GF-D8 (cell line): ENCODE data around the gene SLC29A1.
A peak's percentile ranks its signal among the peaks of the same experiment; 100 is the strongest.

ENCODE experiments used
- DNase-seq: peaks from one replicate; lab custom pipeline; 2025; lab: John Stamatoyannopoulos, UW

The SLC29A1 gene

GRCh38 chr6:44255105-44255808 is 31.9 kb downstream of the SLC29A1 start:
- no peak for DNase-seq

GRCh38 chr6:44255871-44256774 is 32.7 kb downstream of the SLC29A1 start:
- no peak for DNase-seq

DNA sequence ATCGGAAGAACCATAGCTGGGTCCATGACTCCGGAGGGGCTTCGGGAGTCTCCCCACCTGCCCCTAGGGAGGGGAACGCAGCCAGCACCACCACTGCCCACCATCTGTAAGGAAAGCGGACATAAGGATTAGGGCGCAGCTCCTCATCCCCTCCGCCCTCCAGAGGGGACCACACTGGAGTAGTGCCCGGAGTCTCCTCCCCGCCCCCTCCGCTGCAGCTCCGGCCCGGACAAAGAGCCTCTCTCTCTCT is 33.3 kb downstream of the SLC29A1 start:
- no peak for DNase-seq

- DNase-seq: no peak
Observed at GRCh38 chr6:44257025-44257752, 33.8 kb downstream of the SLC29A1 start, which contains the start of gene SLC35B2. SLC35B2 (minus strand) TSS chr6:44257528; CDS start chr6:44257410, 118 bp downstream.

- DNase-seq: no peak
Observed at GRCh38 chr6:44257753-44258324, 34.4 kb downstream of the SLC29A1 start.

DNA sequence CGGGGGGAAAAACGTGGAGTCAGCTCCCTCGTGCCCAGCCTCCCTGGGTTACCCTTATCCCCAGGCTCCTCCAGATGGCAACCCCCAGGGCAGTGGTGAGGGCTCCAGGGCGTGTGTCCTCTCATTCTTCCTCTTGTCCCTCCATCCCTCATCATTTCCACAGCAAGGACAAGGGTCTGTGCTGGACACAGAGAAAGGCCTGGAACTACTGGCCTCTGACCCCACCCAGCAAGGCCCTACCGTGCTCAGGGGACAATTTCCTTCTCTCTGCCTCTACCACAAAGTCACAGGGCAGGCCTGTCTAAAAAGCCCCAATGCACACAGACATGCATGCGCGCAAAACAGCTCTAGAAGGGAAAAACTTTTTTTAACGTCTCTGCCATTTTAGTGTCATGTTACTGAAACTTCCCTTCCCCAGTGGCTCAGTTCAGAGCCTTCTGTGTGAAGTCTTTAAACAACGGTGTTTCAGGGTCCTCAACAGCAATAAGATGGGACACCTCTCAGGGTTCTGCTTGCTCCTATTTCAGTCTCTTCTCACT is 35.0 kb downstream of the SLC29A1 start:
- DNase-seq: no peak

DNA sequence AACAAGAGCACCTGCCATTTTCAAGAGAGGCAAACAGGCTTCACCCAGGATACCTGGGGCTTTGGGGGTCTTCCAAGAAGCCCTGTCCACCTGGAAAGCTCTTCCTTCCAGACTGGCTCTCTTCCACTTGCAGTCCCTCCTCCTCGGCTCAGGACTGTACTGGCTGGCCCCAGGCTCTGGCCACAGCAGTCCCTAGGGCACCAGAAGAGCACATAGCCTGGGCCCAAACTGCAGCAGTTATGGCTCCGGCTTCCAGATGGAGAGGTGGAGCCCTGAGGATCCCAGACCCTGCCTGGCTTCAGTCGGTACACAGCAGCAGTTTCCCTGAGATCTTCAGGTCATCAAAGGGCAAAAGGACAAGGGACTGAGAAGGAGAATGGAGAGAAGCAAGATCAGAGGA is 35.5 kb downstream of the SLC29A1 start:
- DNase-seq: no peak

GRCh38 chr6:44260011-44260410 is 36.6 kb downstream of the SLC29A1 start:
- DNase-seq: no peak

GRCh38 chr6:44260451-44261297 is 37.3 kb downstream of the SLC29A1 start:
- DNase-seq: no peak

DNA sequence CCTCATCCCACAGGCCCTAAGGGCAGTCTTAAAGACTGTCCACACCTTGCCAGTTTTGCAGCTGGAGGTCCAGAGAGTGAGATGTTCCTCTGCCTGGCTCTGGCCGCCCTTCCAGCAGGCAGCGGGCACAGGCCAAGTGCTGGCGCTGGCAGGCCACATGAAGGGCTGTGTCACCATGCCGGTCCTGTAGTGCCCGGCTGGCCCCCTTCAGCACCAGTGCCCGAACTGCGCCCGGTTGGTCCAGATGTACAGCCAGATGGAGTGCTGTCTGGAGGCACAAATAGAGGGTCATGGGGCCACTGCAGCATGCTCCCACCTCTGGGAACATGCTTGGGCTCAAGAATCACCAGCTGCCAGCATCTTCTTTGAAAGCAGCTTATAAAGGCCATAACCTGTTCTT is 38.2 kb downstream of the SLC29A1 start:
- DNase-seq: no peak

GRCh38 chr6:44262467-44263353 is 39.3 kb downstream of the SLC29A1 start:
- DNase-seq: no peak

- DNase-seq: no peak
Observed at GRCh38 chr6:44263354-44264100, 40.1 kb downstream of the SLC29A1 start.

DNA sequence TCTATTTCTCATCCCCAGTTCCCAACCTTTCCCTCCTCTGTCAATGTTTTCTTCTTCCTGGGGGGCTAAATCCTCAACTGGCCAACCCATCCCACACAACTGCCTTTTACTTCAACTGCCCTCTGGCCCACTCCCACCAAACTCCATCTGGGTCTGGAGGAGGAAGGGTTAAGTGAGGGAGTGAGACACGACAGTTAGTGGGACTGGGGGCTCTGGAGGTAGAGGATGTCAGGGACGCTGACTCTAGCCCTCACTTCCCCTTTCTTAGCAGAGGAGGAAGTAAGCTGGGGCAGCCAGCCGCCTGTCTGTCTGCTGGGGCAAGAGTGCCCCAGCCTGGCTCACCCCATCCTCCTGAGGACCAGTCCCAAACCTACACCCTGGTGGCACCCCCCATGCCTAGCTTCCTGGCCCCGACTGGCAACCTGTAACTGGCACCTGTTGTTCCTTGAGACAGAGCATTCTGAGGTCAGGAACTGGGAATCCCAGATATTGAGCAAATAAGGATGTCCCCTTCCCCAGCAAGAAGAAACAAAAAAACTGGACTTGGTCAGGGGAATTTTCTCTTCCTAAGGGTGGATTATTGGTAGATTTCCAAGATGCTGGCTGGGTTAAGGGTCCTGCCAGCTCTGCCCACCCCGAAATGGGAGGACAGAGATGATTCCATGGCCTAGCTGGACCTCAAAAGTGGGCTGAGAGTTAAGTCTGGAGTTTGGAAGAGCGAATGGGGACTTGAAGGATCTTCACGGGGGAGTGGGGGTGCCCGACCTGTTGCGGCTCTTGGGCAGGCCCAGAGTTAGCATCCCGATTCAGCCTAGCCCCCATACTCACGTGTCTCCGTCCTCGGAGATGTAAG is 41.0 kb downstream of the SLC29A1 start:
- DNase-seq: peak; percentile 67

GRCh38 chr6:44265007-44265721 is 41.8 kb downstream of the SLC29A1 start, which contains the start of gene NFKBIE:
NFKBIE (minus strand) TSS chr6:44265551; CDS start chr6:44265346, 205 bp downstream.
- peak; percentile 33 for DNase-seq

GRCh38 chr6:44265722-44266233 is 42.4 kb downstream of the SLC29A1 start:
- no peak for DNase-seq

- no peak for DNase-seq
Observed at GRCh38 chr6:44266347-44266746, 43.0 kb downstream of the SLC29A1 start.

- no peak for DNase-seq
Observed at GRCh38 chr6:44267252-44267651, 43.9 kb downstream of the SLC29A1 start.
